Bone marrow (tissue), 2 donors: ENCODE data around the gene SLC25A12.
"Not testable (repeated sequence)": the region's sequence is repeated elsewhere in the genome, so short reads cannot be mapped to it uniquely, and the experiment has no call there.

Experiments
- DNase-seq, 2 donors: peaks; one replicate each; lab custom pipeline; 2025; lab: John Stamatoyannopoulos, UW

The SLC25A12 gene

GRCh38 chr2:171788316-171788993 lies 105.6 kb downstream of the SLC25A12 start:
- DNase-seq: no peak

- no peak for DNase-seq
Observed at GRCh38 chr2:171787333-171788072, 106.5 kb downstream of the SLC25A12 start.

GRCh38 chr2:171785450-171785849 lies 108.6 kb downstream of the SLC25A12 start:
- no peak for DNase-seq

GRCh38 chr2:171778515-171778914 lies 115.5 kb downstream of the SLC25A12 start:
- no peak for DNase-seq

- DNase-seq: not testable (repeated sequence)
Observed at GRCh38 chr2:171774581-171774980, 119.5 kb downstream of the SLC25A12 start.

- no peak for DNase-seq
Observed at GRCh38 chr2:171772373-171772772, 121.7 kb downstream of the SLC25A12 start.

- DNase-seq: no peak
Observed at GRCh38 chr2:171771463-171771862, 122.6 kb downstream of the SLC25A12 start.

- DNase-seq: no peak
Observed at GRCh38 chr2:171763602-171764001, 130.4 kb downstream of the SLC25A12 start.

- no peak for DNase-seq
Observed at GRCh38 chr2:171762879-171763573, 131.0 kb downstream of the SLC25A12 start.

- DNase-seq: not testable (repeated sequence)
Observed at GRCh38 chr2:171761176-171761575, 132.9 kb downstream of the SLC25A12 start.

GRCh38 chr2:171758762-171759161 lies 135.3 kb downstream of the SLC25A12 start:
- not testable (repeated sequence) for DNase-seq

- no peak for DNase-seq
Observed at GRCh38 chr2:171754254-171754939, 139.6 kb downstream of the SLC25A12 start.

- no peak for DNase-seq
Observed at GRCh38 chr2:171747371-171747770, 146.7 kb downstream of the SLC25A12 start.

GRCh38 chr2:171745806-171746205 lies 148.2 kb downstream of the SLC25A12 start:
- no peak for DNase-seq

- DNase-seq: no peak
Observed at GRCh38 chr2:171745141-171745540, 148.9 kb downstream of the SLC25A12 start.

GRCh38 chr2:171742760-171743159 lies 151.3 kb downstream of the SLC25A12 start:
- DNase-seq: no peak

GRCh38 chr2:171741189-171741588 lies 152.9 kb downstream of the SLC25A12 start:
- DNase-seq: no peak

- DNase-seq: no peak
Observed at GRCh38 chr2:171735991-171736710, 157.9 kb downstream of the SLC25A12 start.
